Caco-2 (cell line): ENCODE results near the gene JAG1. TPM values are rescaled to one million over a fixed set of nuclear protein-coding genes. Genes with fewer than 3 reads are reported as not detected.
A peak's percentile ranks its signal among the peaks of the same experiment; 100 is the strongest.

ENCODE experiments used
- BruUV-seq: library from RNA; stranded (reverse); fragments of 400-500 nt; replicated peaks from 2 replicates; lab custom pipeline; 2021; lab: Mats Ljungman, UMichigan
- CTCF ChIA-PET: fragments of 300-600 bp; sonication (Branson Sonifier 250); formaldehyde crosslinking; loops from one replicate; lab custom pipeline; 2022; ENCODE audit warnings: antibody characterized with exemption; lab: Charles Lee
- POLR2A ChIA-PET: fragments of 300-600 bp; sonication (Branson Sonifier 250); formaldehyde crosslinking; loops from one replicate; lab custom pipeline; 2022; ENCODE audit warnings: antibody characterized with exemption; lab: Charles Lee
- DNase-seq, 2 experiments: peaks; one replicate each; pipeline versions ENCODE4 v3.0.0 to v3.0.0-alpha.2; 2020 to 2022
- H3K27me3 ChIP-seq: replicated peaks from 2 replicates; pipeline ENCODE4 v1.6.0; 2011; ENCODE audit warnings: low read length; ENCODE audit not compliant: control insufficient read depth, insufficient read depth
- H3K36me3 ChIP-seq: 2 replicates; pipeline ENCODE4 v1.5.1; 2011; ENCODE audit warnings: low read length; ENCODE audit not compliant: control insufficient read depth, insufficient read depth
- H3K4me1 ChIP-seq: fragments of 250-450 bp; sonication (Bioruptor Pico); 2 replicates; pipeline ENCODE4 v1.5.1; 2020; ENCODE audit warnings: mild to moderate bottlenecking
- H3K4me3 ChIP-seq: 2 replicates; pipeline ENCODE4 v1.5.1; 2011; ENCODE audit warnings: low read depth, mild to moderate bottlenecking, control low read depth, low read length
- H3K9me3 ChIP-seq: fragments of 250-450 bp; sonication (Bioruptor Pico); 2 replicates; pipeline ENCODE4 v1.5.1; 2020; ENCODE audit warnings: mild to moderate bottlenecking, moderate library complexity
- H3K27ac Mint-ChIP-seq: one replicate; pipeline ENCODE4 v1.8.0; 2022; ENCODE audit warnings: mixed read lengths; ENCODE audit not compliant: unreplicated experiment
- H3K27me3 Mint-ChIP-seq: one replicate; pipeline ENCODE4 v1.8.0; 2022; ENCODE audit warnings: mixed read lengths; ENCODE audit not compliant: insufficient read depth, unreplicated experiment
- H3K36me3 Mint-ChIP-seq: one replicate; pipeline ENCODE4 v1.8.0; 2022; ENCODE audit warnings: mild to moderate bottlenecking, mixed read lengths; ENCODE audit not compliant: insufficient read depth, unreplicated experiment
- H3K4me1 Mint-ChIP-seq: one replicate; pipeline ENCODE4 v1.8.0; 2022; ENCODE audit warnings: low read depth, mixed read lengths; ENCODE audit not compliant: unreplicated experiment
- H3K4me3 Mint-ChIP-seq: one replicate; pipeline ENCODE4 v1.8.0; 2022; ENCODE audit warnings: mild to moderate bottlenecking, moderate library complexity, mixed read lengths; ENCODE audit not compliant: unreplicated experiment
- H3K9me3 Mint-ChIP-seq: one replicate; pipeline ENCODE4 v1.8.0; 2022; ENCODE audit warnings: mixed read lengths; ENCODE audit not compliant: unreplicated experiment
- CTCF ChIP-seq, 2 experiments: fragments of 200-600 bp in 1 of 2; IDR thresholded peaks; 1 replicate in 1 of 2; 2 replicates in 1 of 2; pipeline versions ENCODE4 v1.5.1 to v1.8.0; 2011 to 2022; ENCODE audit warnings: antibody characterized with exemption in 1 of 2, control low read depth in 1 of 2, inconsistent platforms in 1 of 2, low read depth in 1 of 2, low read length in 1 of 2, mild to moderate bottlenecking in 1 of 2, moderate library complexity in 1 of 2; ENCODE audit not compliant: insufficient read depth in 1 of 2, severe bottlenecking in 1 of 2, unreplicated experiment in 1 of 2
- intact Hi-C: fragments of 100-400 bp; cut with micrococcal nuclease; formaldehyde crosslinking; loops from one replicate; pipeline ENCODE4 v1.10.0; 2022; ENCODE audit not compliant: unreplicated experiment
- total RNA-seq: library from RNA; stranded (reverse); gene quantifications from 2 replicates; pipeline ENCODE4 v1.2.3, GENCODE V29; 2022

JAG1 gene
- total RNA-seq, 1 experiment from 2014 or later = 69.8 TPM

DNA sequence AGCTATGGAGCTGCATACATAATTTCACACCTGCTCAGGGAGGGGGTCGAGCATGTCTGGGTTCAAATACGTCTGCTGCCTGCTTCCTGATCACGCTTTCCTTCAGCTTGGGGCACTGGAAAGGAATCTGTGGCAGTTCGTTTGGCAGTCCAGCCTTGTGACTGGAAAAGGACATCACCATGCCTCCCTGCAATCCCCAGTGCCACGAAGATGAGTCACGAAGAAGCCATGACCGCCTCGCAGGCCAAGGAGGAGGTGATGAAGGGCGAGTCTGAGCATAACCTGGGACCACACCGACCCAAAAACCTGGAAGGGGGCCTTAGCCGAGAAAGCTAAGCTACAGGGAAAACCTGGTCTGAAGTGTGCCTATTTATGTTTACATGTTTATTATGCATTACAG, 13.1 kb downstream of the JAG1 start:
- no peak for DNase-seq
- Mint-ChIP-seq H3K27ac (peak overlapping the region; percentile 90), H3K36me3 (peaks cover 97% of the 10 kb centered on the region), H3K4me1 (peaks cover 80% of the 10 kb centered on the region), H3K9me3 (no peaks in the 10 kb centered on the region), H3K27me3 (no peaks in the 10 kb centered on the region), H3K4me3 (peak overlapping the region; percentile 55)
- no peak for TF ChIP-seq CTCF (IDR thresholded peaks at IDR 0.05; ENCODE audit: insufficient read depth in 1 of 2, low read depth in 1 of 2, low read length in 1 of 2, severe bottlenecking in 1 of 2, unreplicated experiment in 1 of 2)
- ChIA-PET CTCF (interaction anchor here (0.6 to 1.4 kb wide), 4 partner anchors 10 to 618 kb away, joined by 3 to 11 read pairs (median 5); no protein-coding TSS in a partner anchor), POLR2A (interaction anchor here (1.1 to 2.0 kb wide), 2 partner anchors 11 to 14 kb away, joined by 6 to 14 read pairs; partner anchors contain the start of gene JAG1)
- BruUV-seq = no TSS peak
- H3K4me1 ChIP-seq = peaks cover 68% of the 10 kb centered on the region
- H3K9me3 ChIP-seq = no peaks in the 10 kb centered on the region
- no peak overlapping the region for H3K4me3 ChIP-seq
- no peaks in the 10 kb centered on the region for H3K27me3 ChIP-seq
- H3K36me3 ChIP-seq = peaks cover 8% of the 10 kb centered on the region
- intact Hi-C loops = loop anchor here (1.0 kb wide), 2 partner anchors 14 to 49 kb away; no protein-coding TSS in a partner anchor

- peaks cover 8% of the 10 kb centered on the region for H3K36me3 ChIP-seq
- ChIA-PET CTCF (interaction anchor here (0.6 to 1.4 kb wide), 5 partner anchors 11 to 618 kb away, joined by 3 to 11 read pairs (median 3); partner anchors contain the start of gene SLX4IP), POLR2A (interaction anchor here (0.5 to 2.0 kb wide), 4 partner anchors 12 to 362 kb away, joined by 4 to 14 read pairs (median 6); partner anchors contain the start of gene JAG1)
- TF ChIP-seq CTCF (IDR thresholded peaks at IDR 0.05; ENCODE audit: insufficient read depth in 1 of 2, low read depth in 1 of 2, low read length in 1 of 2, severe bottlenecking in 1 of 2, unreplicated experiment in 1 of 2) = no peak
- no peaks in the 10 kb centered on the region for H3K27me3 ChIP-seq
- no TSS peak for BruUV-seq
- H3K4me3 Mint-ChIP-seq = peak overlapping the region; percentile 55
- H3K9me3 Mint-ChIP-seq = no peaks in the 10 kb centered on the region
- H3K4me1 Mint-ChIP-seq = peaks cover 78% of the 10 kb centered on the region
- H3K4me1 ChIP-seq = peaks cover 68% of the 10 kb centered on the region
- H3K9me3 ChIP-seq = no peaks in the 10 kb centered on the region
- H3K4me3 ChIP-seq = no peak overlapping the region
- H3K27ac Mint-ChIP-seq = peak overlapping the region; percentile 90
- peak; percentile 77 to 78 for DNase-seq
- H3K36me3 Mint-ChIP-seq = peaks cover 100% of the 10 kb centered on the region
- H3K27me3 Mint-ChIP-seq = no peaks in the 10 kb centered on the region
- intact Hi-C loops = loop anchor here (1.0 kb wide), 2 partner anchors 14 to 49 kb away; no protein-coding TSS in a partner anchor
These were observed 13.9 kb downstream of the JAG1 start for GRCh38 chr20:10659651-10660601.
